ENCODE data around the gene IPO11. TPM values are rescaled to one million over a fixed set of nuclear protein-coding genes. Genes with fewer than 3 reads are reported as not detected.

Gene IPO11
- total RNA-seq, 4 donors from 2014 or later, result 12.0 to 23.7 (median 20.8) TPM

DNA sequence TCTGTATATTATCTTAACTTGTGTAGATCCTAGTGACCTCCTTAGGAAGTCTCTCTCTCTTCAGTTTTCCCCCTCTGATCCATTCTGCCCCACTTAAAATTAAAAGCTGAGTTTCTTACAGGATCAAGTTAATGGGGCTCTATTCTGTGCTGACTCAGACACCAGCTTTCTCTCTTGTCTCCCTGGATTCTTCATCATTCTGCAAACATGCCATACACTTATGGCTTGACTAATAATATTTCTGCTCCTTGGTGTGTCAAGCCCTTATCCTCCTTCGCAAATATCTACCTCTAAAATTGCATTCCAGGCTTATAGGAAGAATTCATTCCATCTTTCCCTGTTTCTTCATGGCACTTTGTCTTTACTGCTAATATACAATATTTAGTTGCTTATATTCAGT is 184.1 kb downstream of the IPO11 start:
- WGBS, result 100% methylated on average over 1 of the region's 1 CpG
- no peaks in the 10 kb centered on the region for H3K27me3 ChIP-seq
- H3K27ac ChIP-seq, result no peak overlapping the region
- H3K4me1 ChIP-seq, result no peaks in the 10 kb centered on the region
- no peaks in the 10 kb centered on the region for H3K9me3 ChIP-seq
- no peak overlapping the region for H3K4me3 ChIP-seq
- H3K36me3 ChIP-seq, result peaks cover 9% of the 10 kb centered on the region
- DNase-seq (ENCODE audit: low spot score in 2 of 2), result no peak
- TF ChIP-seq EP300 (IDR thresholded peaks at IDR 0.05) (no peak), POLR2A (IDR thresholded peaks at IDR 0.05) (no peak), POLR2AphosphoS5 (IDR thresholded peaks at IDR 0.05) (no peak)
- TF ChIP-seq, protein P1, sequence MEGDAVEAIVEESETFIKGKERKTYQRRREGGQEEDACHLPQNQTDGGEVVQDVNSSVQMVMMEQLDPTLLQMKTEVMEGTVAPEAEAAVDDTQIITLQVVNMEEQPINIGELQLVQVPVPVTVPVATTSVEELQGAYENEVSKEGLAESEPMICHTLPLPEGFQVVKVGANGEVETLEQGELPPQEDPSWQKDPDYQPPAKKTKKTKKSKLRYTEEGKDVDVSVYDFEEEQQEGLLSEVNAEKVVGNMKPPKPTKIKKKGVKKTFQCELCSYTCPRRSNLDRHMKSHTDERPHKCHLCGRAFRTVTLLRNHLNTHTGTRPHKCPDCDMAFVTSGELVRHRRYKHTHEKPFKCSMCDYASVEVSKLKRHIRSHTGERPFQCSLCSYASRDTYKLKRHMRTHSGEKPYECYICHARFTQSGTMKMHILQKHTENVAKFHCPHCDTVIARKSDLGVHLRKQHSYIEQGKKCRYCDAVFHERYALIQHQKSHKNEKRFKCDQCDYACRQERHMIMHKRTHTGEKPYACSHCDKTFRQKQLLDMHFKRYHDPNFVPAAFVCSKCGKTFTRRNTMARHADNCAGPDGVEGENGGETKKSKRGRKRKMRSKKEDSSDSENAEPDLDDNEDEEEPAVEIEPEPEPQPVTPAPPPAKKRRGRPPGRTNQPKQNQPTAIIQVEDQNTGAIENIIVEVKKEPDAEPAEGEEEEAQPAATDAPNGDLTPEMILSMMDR (IDR thresholded peaks at IDR 0.05), result no peak

DNA sequence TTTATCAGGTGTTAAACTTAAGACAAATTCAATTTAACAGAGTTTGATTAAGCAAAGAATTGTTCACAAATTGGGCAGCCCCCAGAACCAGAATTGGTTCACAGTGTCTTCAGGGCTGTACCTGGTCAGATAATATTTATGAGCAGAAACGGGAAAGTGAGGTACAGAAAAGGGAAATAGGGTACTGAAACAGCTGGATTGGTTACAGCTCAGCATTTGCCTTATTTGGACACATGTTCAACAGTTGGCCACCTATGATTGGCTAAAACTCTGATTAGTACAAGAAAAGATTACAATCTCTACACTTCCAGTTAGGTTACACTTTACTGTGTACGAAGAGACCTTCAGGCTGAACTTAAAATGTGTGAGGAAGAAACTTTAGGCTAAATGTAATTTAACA is 184.8 kb downstream of the IPO11 start:
- Histone ChIP-seq H3K4me3 (no peak overlapping the region), H3K27ac (no peak overlapping the region)
- TF ChIP-seq POLR2A (IDR thresholded peaks at IDR 0.05) (no peak), POLR2AphosphoS5 (IDR thresholded peaks at IDR 0.05) (no peak), EP300 (IDR thresholded peaks at IDR 0.05) (no peak)
- TF ChIP-seq, protein P1 (IDR thresholded peaks at IDR 0.05), result no peak

DNA sequence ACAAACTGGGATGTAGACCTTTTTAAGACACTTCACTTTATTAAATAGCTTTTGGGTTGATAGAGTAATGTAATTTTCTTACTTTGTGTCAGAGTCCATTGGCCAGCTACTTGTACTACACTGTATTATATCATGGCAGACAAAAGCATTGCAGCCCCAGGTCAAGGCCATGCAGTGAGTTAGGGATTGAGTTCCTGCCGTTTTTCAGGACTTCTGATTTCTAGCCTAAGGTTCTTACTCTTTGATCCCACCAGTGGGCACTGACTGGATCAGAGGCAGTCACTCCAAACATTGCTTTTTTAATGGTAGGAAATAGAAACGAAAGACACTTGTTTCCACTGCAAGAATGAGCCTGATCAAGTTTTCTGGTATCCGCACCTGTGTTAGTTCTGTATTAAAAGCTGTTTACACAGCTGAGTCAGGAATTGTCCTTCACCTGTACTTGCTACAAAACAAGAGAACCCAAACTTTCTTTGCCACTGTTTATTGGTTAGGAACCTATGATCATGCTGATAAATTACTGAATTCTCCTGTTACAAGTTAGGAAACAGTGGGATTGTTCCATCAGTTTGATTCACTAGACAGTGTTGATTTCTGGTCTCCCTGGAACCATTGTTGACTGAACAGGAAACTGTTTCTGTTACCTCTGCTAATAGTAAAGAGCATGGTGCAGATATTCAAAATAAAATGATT is 188.1 kb downstream of the IPO11 start:
- WGBS, result 81% methylated on average over 3 of the region's 3 CpGs

More for the DNA sequence above, 184.8 kb downstream of the IPO11 start:
- DNase-seq (ENCODE audit: low spot score in 2 of 2), result no peak
- 80% methylated on average over 2 of the region's 2 CpGs for WGBS
- no peaks in the 10 kb centered on the region for H3K27me3 ChIP-seq
- H3K9me3 ChIP-seq, result no peaks in the 10 kb centered on the region
- no peaks in the 10 kb centered on the region for H3K4me1 ChIP-seq
- H3K36me3 ChIP-seq, result peaks cover 5% of the 10 kb centered on the region

DNA sequence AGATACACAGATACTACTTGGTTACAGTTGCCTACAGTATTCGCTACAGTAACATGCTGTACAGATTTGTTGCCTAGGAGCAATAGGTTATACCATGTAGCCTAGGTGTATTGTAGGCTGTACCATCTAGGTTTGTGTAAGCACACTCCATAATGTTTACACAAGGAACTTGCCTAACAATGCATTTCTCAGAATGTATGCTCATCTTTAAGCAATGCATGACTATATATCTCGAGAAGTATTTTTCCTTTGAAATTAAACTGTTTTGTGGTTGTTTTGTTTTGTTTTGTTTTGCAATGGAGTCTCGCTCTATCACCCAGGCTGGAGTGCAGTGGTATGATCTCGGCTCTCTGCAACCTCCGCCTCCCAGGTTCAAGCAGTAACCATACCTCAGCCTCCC is 191.4 kb downstream of the IPO11 start:
- H3K27ac ChIP-seq, result no peak overlapping the region
- no peaks in the 10 kb centered on the region for H3K4me1 ChIP-seq
- peaks cover 6% of the 10 kb centered on the region for H3K36me3 ChIP-seq
- H3K4me3 ChIP-seq, result no peak overlapping the region
- TF ChIP-seq EP300 (IDR thresholded peaks at IDR 0.05), result no peak
- no peak for TF ChIP-seq POLR2A (IDR thresholded peaks at IDR 0.05)
- no peak for TF ChIP-seq POLR2AphosphoS5 (IDR thresholded peaks at IDR 0.05)
- TF ChIP-seq, protein P1 (IDR thresholded peaks at IDR 0.05), result no peak
- H3K9me3 ChIP-seq, result no peaks in the 10 kb centered on the region
- DNase-seq (ENCODE audit: low spot score in 2 of 2), result no peak
- no peaks in the 10 kb centered on the region for H3K27me3 ChIP-seq
- WGBS, result 95% methylated on average over 5 of the region's 5 CpGs

More for the DNA sequence above, 188.1 kb downstream of the IPO11 start:
- no peak overlapping the region for H3K4me3 ChIP-seq
- no peaks in the 10 kb centered on the region for H3K9me3 ChIP-seq
- H3K4me1 ChIP-seq, result no peaks in the 10 kb centered on the region
- peaks cover 6% of the 10 kb centered on the region for H3K36me3 ChIP-seq
- no peak for DNase-seq (ENCODE audit: low spot score in 2 of 2)
- no peaks in the 10 kb centered on the region for H3K27me3 ChIP-seq
- TF ChIP-seq, protein P1 (IDR thresholded peaks at IDR 0.05), result no peak
- TF ChIP-seq POLR2AphosphoS5 (IDR thresholded peaks at IDR 0.05) (no peak), EP300 (IDR thresholded peaks at IDR 0.05) (no peak), POLR2A (IDR thresholded peaks at IDR 0.05) (no peak)
- no peak overlapping the region for H3K27ac ChIP-seq

DNA sequence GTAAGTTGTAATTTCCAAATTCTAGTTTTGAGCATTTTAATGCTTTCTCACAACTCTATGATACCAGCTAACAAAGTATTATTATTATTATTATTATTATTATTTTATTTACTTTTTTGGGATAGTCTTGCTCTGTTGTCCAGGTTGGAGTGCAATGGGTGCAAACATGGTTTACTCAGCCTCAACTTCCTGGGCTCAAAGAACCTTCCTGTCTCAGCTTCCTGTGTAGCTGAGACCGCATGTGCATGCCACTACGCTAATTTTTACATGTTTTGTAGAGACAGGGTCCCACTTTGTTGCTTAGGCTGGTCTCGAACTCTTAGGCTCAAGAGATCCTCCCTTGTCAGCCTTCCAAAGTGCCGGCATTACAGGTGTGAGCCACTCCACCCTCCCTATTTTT is 193.1 kb downstream of the IPO11 start:
- Histone ChIP-seq H3K27ac (no peak overlapping the region), H3K4me3 (no peak overlapping the region), H3K9me3 (no peaks in the 10 kb centered on the region), H3K4me1 (no peaks in the 10 kb centered on the region), H3K36me3 (peaks cover 9% of the 10 kb centered on the region), H3K27me3 (no peaks in the 10 kb centered on the region)
- no peak for DNase-seq (ENCODE audit: low spot score in 2 of 2)
- TF ChIP-seq POLR2AphosphoS5 (IDR thresholded peaks at IDR 0.05) (no peak), EP300 (IDR thresholded peaks at IDR 0.05) (no peak), POLR2A (IDR thresholded peaks at IDR 0.05) (no peak)
- TF ChIP-seq, protein P1 (IDR thresholded peaks at IDR 0.05), result no peak
- WGBS, result 96% methylated on average over 4 of the region's 4 CpGs

Measured in suprapubic skin (tissue), 4 donors.